Measurements from ENCODE around the gene MAS1.

- TF ChIP-seq, protein P1, sequence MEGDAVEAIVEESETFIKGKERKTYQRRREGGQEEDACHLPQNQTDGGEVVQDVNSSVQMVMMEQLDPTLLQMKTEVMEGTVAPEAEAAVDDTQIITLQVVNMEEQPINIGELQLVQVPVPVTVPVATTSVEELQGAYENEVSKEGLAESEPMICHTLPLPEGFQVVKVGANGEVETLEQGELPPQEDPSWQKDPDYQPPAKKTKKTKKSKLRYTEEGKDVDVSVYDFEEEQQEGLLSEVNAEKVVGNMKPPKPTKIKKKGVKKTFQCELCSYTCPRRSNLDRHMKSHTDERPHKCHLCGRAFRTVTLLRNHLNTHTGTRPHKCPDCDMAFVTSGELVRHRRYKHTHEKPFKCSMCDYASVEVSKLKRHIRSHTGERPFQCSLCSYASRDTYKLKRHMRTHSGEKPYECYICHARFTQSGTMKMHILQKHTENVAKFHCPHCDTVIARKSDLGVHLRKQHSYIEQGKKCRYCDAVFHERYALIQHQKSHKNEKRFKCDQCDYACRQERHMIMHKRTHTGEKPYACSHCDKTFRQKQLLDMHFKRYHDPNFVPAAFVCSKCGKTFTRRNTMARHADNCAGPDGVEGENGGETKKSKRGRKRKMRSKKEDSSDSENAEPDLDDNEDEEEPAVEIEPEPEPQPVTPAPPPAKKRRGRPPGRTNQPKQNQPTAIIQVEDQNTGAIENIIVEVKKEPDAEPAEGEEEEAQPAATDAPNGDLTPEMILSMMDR (IDR thresholded peaks at IDR 0.05) = no peak
- no peak for TF ChIP-seq POLR2A (IDR thresholded peaks at IDR 0.05)
Measured at GRCh38 chr6:159854959-159855358, 35.8 kb upstream of the MAS1 start.

Measured in body of pancreas (tissue), 4 donors.